H1 (cell line): ENCODE data around the gene JTB. TPM values are rescaled to one million over a fixed set of nuclear protein-coding genes. Genes with fewer than 3 reads are reported as not detected.

Experiments
- CTCF ChIA-PET: fragments of 300-600 bp; sonication (Branson Sonifier 250); formaldehyde crosslinking; loops from one replicate; lab custom pipeline; 2021; ENCODE audit not compliant: partially characterized antibody; lab: Charles Lee
- POLR2A ChIA-PET: fragments of 300-600 bp; sonication (Branson Sonifier 250); formaldehyde crosslinking; loops from one replicate; lab custom pipeline; 2021; ENCODE audit warnings: inconsistent platforms; ENCODE audit not compliant: partially characterized antibody; lab: Charles Lee
- DNase-seq, 2 experiments: peaks; one replicate each; pipeline versions ENCODE4 v3.0.0 to v3.0.0-alpha.2; 2010 to 2022; ENCODE audit warnings: low spot score in 2 of 2, low read depth in 1 of 2, mixed read lengths in 1 of 2
- FAIRE-seq: peaks from 2 replicates; lab custom pipeline; 2011; peaks lifted over from hg19 to GRCh38; lab: Jason Lieb, UNC
- H2AFZ ChIP-seq: 2 replicates; pipeline ENCODE4 v1.8.1; 2012; ENCODE audit warnings: low read length, inconsistent platforms
- H2AK5ac ChIP-seq: 2 replicates; pipeline ENCODE4 v1.6.1; 2013; ENCODE audit warnings: low read depth, low read length
- H2BK120ac ChIP-seq: replicated peaks from 2 replicates; pipeline ENCODE3; 2013; ENCODE audit warnings: low read depth, low read length, inconsistent platforms
- H2BK12ac ChIP-seq: 2 replicates; pipeline ENCODE4 v1.6.1; 2013; ENCODE audit warnings: low read depth, low read length
- H2BK15ac ChIP-seq: 2 replicates; pipeline ENCODE4 v1.6.1; 2013; ENCODE audit warnings: low read length
- H2BK20ac ChIP-seq: 2 replicates; pipeline ENCODE4 v1.6.1; 2013; ENCODE audit warnings: low read length
- H2BK5ac ChIP-seq: 2 replicates; pipeline ENCODE4 v1.6.1; 2013; ENCODE audit warnings: low read depth, low read length
- H3K14ac ChIP-seq: 2 replicates; pipeline ENCODE4 v1.6.1; 2013; ENCODE audit warnings: inconsistent platforms; ENCODE audit not compliant: insufficient read length
- H3K18ac ChIP-seq: 2 replicates; pipeline ENCODE4 v1.6.1; 2013; ENCODE audit warnings: low read length; ENCODE audit errors: extremely low read depth
- H3K23ac ChIP-seq: 2 replicates; pipeline ENCODE4 v1.6.1; 2013; ENCODE audit warnings: inconsistent platforms; ENCODE audit not compliant: insufficient read length
- H3K23me2 ChIP-seq: 2 replicates; pipeline ENCODE4 v1.6.1; 2013; ENCODE audit warnings: low read depth, low read length
- H3K27ac ChIP-seq: 2 replicates; pipeline ENCODE4 v1.6.1; 2011; ENCODE audit warnings: low read depth, low read length, inconsistent platforms
- H3K27me3 ChIP-seq, 4 experiments: replicated peaks in 1 of 4; 1 replicate in 1 of 4; 2 replicates in 3 of 4; pipeline versions ENCODE4 v1.6.1 to v1.8.1; 2011 to 2013; ENCODE audit warnings: low read length in 3 of 4, mild to moderate bottlenecking in 3 of 4, inconsistent platforms in 2 of 4, mixed read lengths in 2 of 4, moderate library complexity in 1 of 4; ENCODE audit not compliant: control insufficient read depth in 3 of 4, insufficient read depth in 3 of 4; ENCODE audit errors: extremely low read depth in 1 of 4
- H3K36me3 ChIP-seq, 4 experiments: 2 replicates each; pipeline versions ENCODE4 v1.6.1 to v1.8.1; 2011 to 2013; ENCODE audit warnings: mild to moderate bottlenecking in 4 of 4, low read length in 3 of 4, moderate library complexity in 2 of 4, control low read depth in 1 of 4, inconsistent platforms in 1 of 4; ENCODE audit not compliant: insufficient read depth in 4 of 4, control insufficient read depth in 2 of 4
- H3K4ac ChIP-seq: replicated peaks from 2 replicates; pipeline ENCODE3; 2013; ENCODE audit warnings: low read length, low read depth, mixed read lengths, inconsistent platforms; ENCODE audit not compliant: insufficient read length
- H3K4me1 ChIP-seq, 4 experiments: replicated peaks in 1 of 4; 1 replicate in 1 of 4; 2 replicates in 3 of 4; pipeline versions ENCODE4 v1.6.1 to v1.8.1; 2011 to 2013; ENCODE audit warnings: low read length in 3 of 4, inconsistent platforms in 2 of 4, mixed read lengths in 1 of 4; ENCODE audit not compliant: insufficient read depth in 4 of 4, control insufficient read depth in 3 of 4
- H3K4me2 ChIP-seq, 2 experiments: 2 replicates each; pipeline versions ENCODE4 v1.6.1 to v1.8.1; 2011 to 2013; ENCODE audit warnings: low read depth in 2 of 2, low read length in 2 of 2, control low read depth in 1 of 2, inconsistent platforms in 1 of 2, mild to moderate bottlenecking in 1 of 2; ENCODE audit not compliant: insufficient read depth in 1 of 2
- H3K4me3 ChIP-seq, 4 experiments: fragments of 200-600, 300-600 bp in 1 of 4; sonication (generic), shearing (Covaris generic), sonication (Bioruptor Twin) in 1 of 4; 2 replicates each; pipeline versions ENCODE4 v1.5.1 to v1.8.1; 2011 to 2016; ENCODE audit warnings: low read length in 4 of 4, low read depth in 3 of 4, control low read depth in 2 of 4, inconsistent platforms in 2 of 4, mild to moderate bottlenecking in 2 of 4, mixed read lengths in 1 of 4, moderate library complexity in 1 of 4; ENCODE audit not compliant: insufficient read depth in 2 of 4; ENCODE audit errors: extremely low read depth in 1 of 4
- H3K56ac ChIP-seq: replicated peaks from 2 replicates; pipeline ENCODE3; 2013; ENCODE audit warnings: low read depth, mild to moderate bottlenecking, mixed read lengths, low read length, inconsistent platforms; ENCODE audit not compliant: insufficient read length
- H3K79me1 ChIP-seq: 2 replicates; pipeline ENCODE4 v1.6.1; 2013; ENCODE audit warnings: low read depth, low read length, control low read depth
- H3K79me2 ChIP-seq, 2 experiments: 2 replicates each; pipeline versions ENCODE4 v1.6.1 to v1.8.1; 2012 to 2013; ENCODE audit warnings: low read length in 2 of 2, mild to moderate bottlenecking in 2 of 2, inconsistent platforms in 1 of 2; ENCODE audit not compliant: insufficient read depth in 2 of 2, control insufficient read depth in 1 of 2
- H3K9ac ChIP-seq, 4 experiments: replicated peaks in 1 of 4; 1 replicate in 1 of 4; 2 replicates in 3 of 4; pipeline versions ENCODE4 v1.6.1 to v1.8.1; 2011 to 2013; ENCODE audit warnings: low read depth in 3 of 4, low read length in 3 of 4, control low read depth in 2 of 4, mild to moderate bottlenecking in 2 of 4, moderate library complexity in 2 of 4, inconsistent platforms in 1 of 4; ENCODE audit errors: extremely low read depth in 1 of 4
- H3K9me3 ChIP-seq, 2 experiments: 2 replicates each; pipeline versions ENCODE4 v1.6.1 to v1.8.1; 2012 to 2013; ENCODE audit warnings: mild to moderate bottlenecking in 2 of 2, moderate library complexity in 2 of 2, control low read depth in 1 of 2, inconsistent platforms in 1 of 2, low read depth in 1 of 2, low read length in 1 of 2, mixed read lengths in 1 of 2; ENCODE audit not compliant: insufficient read depth in 2 of 2
- H4K20me1 ChIP-seq, 2 experiments: replicated peaks in 1 of 2; 2 replicates each; pipeline versions ENCODE3 to v1.8.1; 2011 to 2013; ENCODE audit warnings: inconsistent platforms in 2 of 2, low read length in 2 of 2, mild to moderate bottlenecking in 1 of 2; ENCODE audit not compliant: insufficient read depth in 2 of 2, control insufficient read depth in 1 of 2
- H4K5ac ChIP-seq: 2 replicates; pipeline ENCODE4 v1.6.1; 2013; ENCODE audit warnings: low read length, low read depth, mixed read lengths, inconsistent platforms; ENCODE audit not compliant: insufficient read length
- H4K8ac ChIP-seq: 2 replicates; pipeline ENCODE4 v1.8.0; 2013; ENCODE audit warnings: mild to moderate bottlenecking, moderate library complexity, low read length, inconsistent platforms; ENCODE audit not compliant: insufficient read depth; ENCODE audit errors: extremely low read depth
- H4K91ac ChIP-seq: replicated peaks from 2 replicates; pipeline ENCODE3; 2013; ENCODE audit warnings: low read length, mixed read lengths, inconsistent platforms; ENCODE audit not compliant: insufficient read length
- BACH1 ChIP-seq: IDR thresholded peaks from 2 replicates; pipeline ENCODE4 v1.6.1; 2012; ENCODE audit warnings: low read length, improper control_type of control experiment
- CBX5 ChIP-seq: fragments of 300-800, 300-1000 bp; sonication (generic); IDR thresholded peaks from 2 replicates; pipeline ENCODE4 v1.7.1; 2016; ENCODE audit warnings: antibody characterized with exemption, low read length, low read depth
- CHD2 ChIP-seq: IDR thresholded peaks from 2 replicates; pipeline ENCODE4 v1.6.1; 2012; ENCODE audit warnings: low read length, improper control_type of control experiment
- JUN ChIP-seq: IDR thresholded peaks from 2 replicates; pipeline ENCODE4 v1.6.1; 2011; ENCODE audit warnings: low read depth, mild to moderate bottlenecking, improper control_type of control experiment, low read length
- NRF1 ChIP-seq: IDR thresholded peaks from 2 replicates; pipeline ENCODE4 v1.6.1; 2011; ENCODE audit warnings: mild to moderate bottlenecking, low read depth, low read length, improper control_type of control experiment
- RBBP5 ChIP-seq: IDR thresholded peaks from 2 replicates; pipeline ENCODE4 v1.7.1; 2012; ENCODE audit warnings: low read depth, mild to moderate bottlenecking, inconsistent platforms, low read length, moderate library complexity, borderline replicate concordance
- SIX5 ChIP-seq: IDR thresholded peaks from 2 replicates; pipeline ENCODE4 v1.6.1; 2011; ENCODE audit warnings: mild to moderate bottlenecking, low read depth, low read length
- TAF7 ChIP-seq: optimal IDR thresholded peaks from 2 replicates; pipeline ENCODE3; 2011; ENCODE audit warnings: low read depth, mild to moderate bottlenecking, inconsistent platforms, low read length, moderate library complexity, borderline replicate concordance
- TCF12 ChIP-seq: IDR thresholded peaks from 2 replicates; pipeline ENCODE4 v1.6.1; 2011; ENCODE audit warnings: low read depth, mild to moderate bottlenecking, low read length
- USF2 ChIP-seq: IDR thresholded peaks from 2 replicates; pipeline ENCODE4 v1.6.1; 2011; ENCODE audit warnings: low read length, improper control_type of control experiment
- WGBS, 2 experiments: shearing (Covaris generic) in 1 of 2; methylation state at CpG; one replicate each; pipeline versions ENCODE4 v1.1.6 to v1.1.7; 2013 to 2015; ENCODE audit warnings: low lambda C conversion rate in 2 of 2, mixed read lengths in 2 of 2, inconsistent platforms in 1 of 2, low coverage in 1 of 2, missing lambda C conversion rate in 1 of 2; ENCODE audit not compliant: insufficient replicate concordance in 2 of 2, insufficient coverage in 1 of 2, insufficient read length in 1 of 2; ENCODE audit errors: extremely low coverage in 1 of 2, missing lambda C conversion rate in 1 of 2; 5-methylcytosine and 5-hydroxymethylcytosine counted together
- polyA plus RNA-seq, 7 experiments: library from polyadenylated mRNA; depleted of rRNA in 3 of 7; stranded (reverse) in 5 of 7; unstranded in 2 of 7; fragments of >200 nt in 5 of 7; fragments of 200-250 nt in 2 of 7; gene quantifications; 1 replicate in 5 of 7; 2 replicates in 1 of 7; 4 replicates in 1 of 7; pipeline versions ENCODE4 v1.2.1 to v1.2.3, GENCODE V29; 2011 to 2013; ENCODE audit warnings: missing spikeins in 2 of 7, mixed read lengths in 2 of 7
- total RNA-seq: library from RNA; stranded (reverse); fragmentation: NEBNext Ultra II Directional; extraction: Animal tissue kit (Norgen Biotek cat#: 25700); gene quantifications from 2 replicates; pipeline ENCODE4 v1.2.1, GENCODE V29; 2021
- TF ChIP-seq, protein P1 (sequence below): IDR thresholded peaks from 2 replicates; pipeline ENCODE4 v1.6.1; 2012; ENCODE audit warnings: inconsistent platforms
- TF ChIP-seq, protein P2 (sequence below): IDR thresholded peaks from 2 replicates; pipeline ENCODE4 v1.6.1; 2012; ENCODE audit warnings: inconsistent platforms

JTB gene
- total and polyA plus RNA-seq, 2 of the 8 experiments (the other 6 are each of a cell fraction or from before 2014, with no cell fraction given): 91.1 to 122 TPM

DNA sequence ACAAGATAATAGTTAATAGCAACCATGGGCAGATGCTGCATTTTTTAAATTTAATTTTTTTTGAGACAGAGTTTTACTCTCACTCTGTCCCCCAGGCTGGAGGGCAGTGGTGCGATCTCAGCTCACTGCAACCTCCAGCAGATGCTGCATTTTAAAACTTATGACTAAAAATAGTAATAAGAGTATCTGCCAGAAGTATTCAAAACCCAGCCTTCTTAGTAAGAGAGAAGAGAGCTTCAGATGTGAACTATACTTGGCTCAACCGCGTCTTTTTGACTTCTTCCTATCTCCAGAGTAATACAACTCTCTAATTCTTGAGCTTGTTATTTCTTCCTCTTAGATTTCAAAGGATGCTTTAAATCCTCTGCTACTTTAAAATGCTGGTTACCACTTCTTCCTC is 17.7 kb upstream of the JTB start:
- peaks cover 0 to 3% of the 10 kb centered on the region in 2 experiments; a peak in 1 of 4 replicates for H3K9me3 ChIP-seq
- no peak overlapping the region for H3K4me3 ChIP-seq
- H2AFZ ChIP-seq: no peak overlapping the region
- peaks cover 0 to 19% of the 10 kb centered on the region in 2 experiments; a peak in 3 of 4 replicates for H3K79me2 ChIP-seq
- peaks cover 9% of the 10 kb centered on the region for H3K23me2 ChIP-seq
- peaks cover 0 to 8% (median 3%) of the 10 kb centered on the region in 4 experiments; a peak in 4 of 7 replicates for H3K4me1 ChIP-seq
- no peaks in the 10 kb centered on the region for H3K79me1 ChIP-seq
- H3K23ac ChIP-seq: no peak overlapping the region
- H3K4me2 ChIP-seq: no peak overlapping the region
- no peak for DNase-seq
- no peak overlapping the region for H2AK5ac ChIP-seq
- no peak overlapping the region for H3K9ac ChIP-seq
- H3K56ac ChIP-seq: no peak overlapping the region
- no peak overlapping the region for H2BK5ac ChIP-seq
- no peak overlapping the region for H2BK15ac ChIP-seq
- no peak overlapping the region for H3K14ac ChIP-seq
- H4K20me1 ChIP-seq: peaks cover 0 to 8% of the 10 kb centered on the region in 2 experiments
- ChIA-PET POLR2A (interaction anchor here (0.6 to 13.2 kb wide), 13 partner anchors 7 to 440 kb away, joined by 3 to 454 read pairs (median 7); partner anchors contain the start of genes CREB3L4, CRTC2, JTB and RAB13), CTCF (interaction anchor here (1.2 to 1.4 kb wide), 2 partner anchors 9 to 151 kb away, joined by 3 to 5 read pairs; partner anchors contain the start of gene RAB13)
- WGBS, 2 experiments: 96% methylated on average over 3 of the region's 3 CpGs; no CpG with 5 or more reads in 1 of the 2 experiments
- no peak for FAIRE-seq
- H3K27ac ChIP-seq: no peak overlapping the region
- H2BK120ac ChIP-seq: no peak overlapping the region
- no peak overlapping the region for H4K8ac ChIP-seq
- H2BK20ac ChIP-seq: no peak overlapping the region
- no peak overlapping the region for H4K5ac ChIP-seq
- H3K4ac ChIP-seq: no peak overlapping the region
- H3K18ac ChIP-seq: no peak overlapping the region
- no peak overlapping the region for H2BK12ac ChIP-seq
- peaks cover 14 to 45% (median 28%) of the 10 kb centered on the region in 4 experiments for H3K36me3 ChIP-seq
- no peaks in the 10 kb centered on the region for H3K27me3 ChIP-seq
- H4K91ac ChIP-seq: no peak overlapping the region
- TF ChIP-seq USF2 (no peak), TAF7 (no peak), JUN (no peak), TCF12 (no peak), SIX5 (no peak), CHD2 (no peak), BACH1 (no peak), CBX5 (no peak), NRF1 (no peak), RBBP5 (no peak)
- TF ChIP-seq, protein P1, sequence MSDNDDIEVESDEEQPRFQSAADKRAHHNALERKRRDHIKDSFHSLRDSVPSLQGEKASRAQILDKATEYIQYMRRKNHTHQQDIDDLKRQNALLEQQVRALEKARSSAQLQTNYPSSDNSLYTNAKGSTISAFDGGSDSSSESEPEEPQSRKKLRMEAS: no peak
- TF ChIP-seq, protein P2, sequence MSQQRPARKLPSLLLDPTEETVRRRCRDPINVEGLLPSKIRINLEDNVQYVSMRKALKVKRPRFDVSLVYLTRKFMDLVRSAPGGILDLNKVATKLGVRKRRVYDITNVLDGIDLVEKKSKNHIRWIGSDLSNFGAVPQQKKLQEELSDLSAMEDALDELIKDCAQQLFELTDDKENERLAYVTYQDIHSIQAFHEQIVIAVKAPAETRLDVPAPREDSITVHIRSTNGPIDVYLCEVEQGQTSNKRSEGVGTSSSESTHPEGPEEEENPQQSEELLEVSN: no peak
